Middle frontal gyrus (tissue), 1 donor: Measurements from ENCODE around the gene OR9A2.
A peak's percentile ranks its signal among the peaks of the same experiment; 100 is the strongest.
"Not testable (repeated sequence)": the region's sequence is repeated elsewhere in the genome, so short reads cannot be mapped to it uniquely, and the experiment has no call there.

Source experiments
- DNase-seq: peaks from one replicate; pipeline ENCODE4 v3.0.0-alpha.2; 2015; ENCODE audit warnings: low spot score; ENCODE audit errors: extremely low spot score

Gene OR9A2

GRCh38 chr7:143023047-143023446, 3.9 kb downstream of the OR9A2 start:
- DNase-seq, result no peak

DNA sequence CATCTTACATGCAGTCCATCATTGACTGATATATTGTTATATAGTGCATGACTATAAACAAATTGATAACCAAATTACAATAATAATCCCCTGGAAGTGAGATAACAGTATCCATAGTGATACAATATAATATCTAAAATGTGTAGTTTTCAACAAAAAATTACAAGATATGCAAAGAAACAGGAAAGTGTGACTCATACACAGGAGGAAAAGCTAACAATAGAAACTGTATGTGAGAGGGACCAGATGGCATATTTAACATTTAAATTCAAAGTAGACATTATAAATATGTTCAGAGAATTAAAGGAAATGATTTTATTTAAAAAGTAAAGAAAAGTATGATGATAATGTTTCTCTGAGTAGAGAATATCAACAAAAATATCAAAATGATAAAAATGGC, 8.0 kb downstream of the OR9A2 start:
- no peak for DNase-seq

- DNase-seq, result no peak
Measured at GRCh38 chr7:143016996-143017395, 9.9 kb downstream of the OR9A2 start.

DNA sequence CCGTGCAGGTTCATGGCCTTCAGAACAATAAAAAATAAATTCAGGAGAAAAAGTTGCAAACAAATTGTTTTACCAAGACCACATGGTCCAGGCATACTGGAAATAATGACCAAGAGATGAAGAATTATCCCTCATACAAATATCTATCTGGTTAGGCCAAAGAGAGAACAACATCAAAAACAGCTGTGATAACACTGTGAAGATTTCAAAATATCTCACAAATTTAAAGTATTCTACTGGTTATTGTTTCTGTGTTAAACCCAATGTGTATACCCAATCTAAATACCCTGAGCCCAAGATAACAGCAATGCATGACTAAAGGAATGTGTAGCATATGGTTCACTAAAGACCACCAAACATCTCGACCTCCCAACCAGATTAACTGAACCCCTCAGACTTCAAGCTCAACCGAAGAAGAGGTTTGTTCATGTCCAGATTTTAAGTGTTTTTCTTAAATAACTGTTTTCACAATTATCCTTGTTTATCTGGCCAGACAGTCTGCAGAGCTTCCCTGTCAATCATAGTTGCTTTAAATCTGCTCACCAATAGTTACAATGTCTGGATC, 10.9 kb downstream of the OR9A2 start:
- DNase-seq, result no peak

GRCh38 chr7:143015084-143015483, 11.8 kb downstream of the OR9A2 start:
- no peak for DNase-seq

DNA sequence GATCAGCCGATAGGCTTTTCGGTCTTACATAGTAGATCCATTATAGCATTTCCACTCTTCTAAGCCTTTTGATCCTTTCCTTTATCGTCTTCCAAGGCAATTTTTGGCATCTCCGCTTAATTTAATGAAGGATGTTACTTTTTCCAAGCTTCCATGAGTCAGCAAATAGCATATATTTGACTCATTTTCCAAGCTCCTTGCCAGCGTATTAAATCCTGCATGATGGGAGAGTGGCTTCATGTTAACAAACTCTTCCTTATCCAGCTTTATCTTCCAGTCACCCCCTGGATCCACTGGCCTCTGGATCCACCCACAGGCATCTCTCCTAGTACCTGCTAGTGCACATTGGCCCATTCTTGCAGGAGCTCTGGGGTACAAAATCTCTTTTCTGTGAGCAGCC, 13.0 kb downstream of the OR9A2 start:
- DNase-seq, result no peak

DNA sequence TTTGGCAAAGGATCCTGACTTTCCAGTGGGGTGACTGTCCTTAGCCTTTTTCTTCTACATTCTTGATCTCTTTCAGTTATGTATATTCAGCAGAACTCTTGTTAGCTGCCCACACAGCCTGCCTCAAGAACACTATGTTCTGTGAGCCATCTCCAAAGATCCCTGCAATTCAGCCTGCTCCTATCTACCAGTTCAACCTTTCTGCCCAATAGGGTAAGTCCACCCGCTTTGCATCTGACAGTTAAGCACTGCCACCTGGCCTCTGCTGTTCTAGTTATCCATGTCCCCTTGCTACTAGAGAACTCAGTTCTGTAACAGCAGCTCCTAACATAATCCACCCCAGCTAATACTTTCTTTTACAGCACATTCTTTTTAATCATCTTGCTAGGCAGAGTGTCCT, 13.5 kb downstream of the OR9A2 start:
- no peak for DNase-seq

GRCh38 chr7:143012409-143012808, 14.5 kb downstream of the OR9A2 start:
- no peak for DNase-seq

DNA sequence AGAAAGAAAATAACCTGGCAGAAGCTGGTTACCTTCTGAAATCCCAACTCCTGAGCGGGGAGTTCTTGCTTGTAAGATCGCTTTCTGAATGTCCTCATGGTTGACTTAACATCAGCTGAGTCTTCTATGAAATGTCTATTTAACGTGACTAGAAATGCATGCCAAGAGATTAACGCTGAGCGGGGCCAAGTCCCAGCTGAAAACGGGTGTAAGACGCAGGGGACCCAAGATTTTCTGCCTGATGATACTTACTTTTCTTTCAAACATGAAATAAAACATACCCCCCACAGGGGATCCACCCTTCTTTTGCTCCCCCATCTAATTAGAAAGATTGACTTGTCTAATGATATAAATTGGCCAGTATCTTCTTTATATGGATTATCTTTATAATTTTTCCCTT, 14.9 kb downstream of the OR9A2 start:
- no peak for DNase-seq

DNA sequence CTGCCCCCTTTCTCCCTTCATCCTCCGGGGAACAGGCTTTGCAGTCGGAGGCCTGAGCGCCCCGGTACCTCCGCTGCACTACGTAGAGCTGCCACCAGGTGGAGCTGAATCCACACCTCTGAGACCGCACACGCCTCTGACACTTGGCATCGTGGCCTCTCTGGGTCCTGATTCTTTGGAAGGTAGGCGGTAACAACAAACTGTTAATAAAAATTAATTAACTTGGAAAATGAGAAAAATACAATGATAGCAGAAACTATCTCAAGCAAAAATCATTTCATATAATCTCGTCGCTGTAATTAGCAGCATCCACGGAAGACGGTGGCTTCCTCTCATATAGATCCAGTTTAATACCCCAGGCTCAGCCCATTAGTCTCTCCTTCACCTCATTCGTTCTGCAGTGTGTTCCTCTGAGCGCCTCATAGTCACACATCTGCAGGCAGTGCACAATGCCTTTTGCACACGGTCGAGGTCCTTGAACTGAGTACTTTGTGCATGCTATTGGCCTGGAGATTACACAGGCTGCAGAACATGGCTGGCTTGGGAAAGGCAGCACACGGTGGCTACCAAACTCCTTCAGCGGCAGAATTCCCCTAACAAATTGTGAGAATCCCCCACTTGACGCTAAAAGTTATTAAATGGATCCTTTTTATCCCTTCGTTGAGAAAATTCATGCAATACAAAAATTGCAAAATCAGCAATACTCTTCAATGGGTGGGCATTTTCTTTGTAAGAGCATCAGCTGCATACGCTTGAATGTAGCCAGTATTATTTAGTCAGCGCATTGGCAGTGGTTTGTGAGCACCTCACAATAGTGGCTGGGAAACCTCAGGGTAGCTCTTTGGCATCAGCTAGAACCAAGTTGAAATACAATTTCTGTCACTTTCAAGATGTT, 18.7 kb downstream of the OR9A2 start:
- peak; percentile 58 for DNase-seq

GRCh38 chr7:143005632-143006260, 21.2 kb downstream of the OR9A2 start:
- DNase-seq, result no peak

- no peak for DNase-seq
Measured at GRCh38 chr7:143003393-143004051, 23.4 kb downstream of the OR9A2 start.

- no peak for DNase-seq
Measured at GRCh38 chr7:143002898-143003297, 24.0 kb downstream of the OR9A2 start.

DNA sequence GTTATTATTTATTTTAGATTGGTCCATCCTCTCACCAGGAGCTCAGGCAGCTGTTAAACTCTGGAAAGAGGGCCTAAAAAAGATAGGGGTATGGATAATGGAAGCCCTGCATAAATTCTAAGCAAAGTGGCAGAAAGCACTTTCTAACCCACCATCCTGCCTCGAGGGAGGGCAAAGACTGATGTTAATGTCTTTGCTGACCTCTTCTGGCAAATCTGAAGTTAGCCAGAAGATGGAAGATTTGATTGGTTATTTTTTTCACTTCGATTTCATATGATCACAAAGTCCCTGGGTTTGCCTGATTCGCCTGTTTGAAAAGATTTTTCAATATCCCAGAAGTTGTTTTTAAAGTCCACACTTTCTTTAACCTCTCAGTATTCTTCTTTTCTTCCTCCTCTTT, 24.8 kb downstream of the OR9A2 start:
- no peak for DNase-seq

DNA sequence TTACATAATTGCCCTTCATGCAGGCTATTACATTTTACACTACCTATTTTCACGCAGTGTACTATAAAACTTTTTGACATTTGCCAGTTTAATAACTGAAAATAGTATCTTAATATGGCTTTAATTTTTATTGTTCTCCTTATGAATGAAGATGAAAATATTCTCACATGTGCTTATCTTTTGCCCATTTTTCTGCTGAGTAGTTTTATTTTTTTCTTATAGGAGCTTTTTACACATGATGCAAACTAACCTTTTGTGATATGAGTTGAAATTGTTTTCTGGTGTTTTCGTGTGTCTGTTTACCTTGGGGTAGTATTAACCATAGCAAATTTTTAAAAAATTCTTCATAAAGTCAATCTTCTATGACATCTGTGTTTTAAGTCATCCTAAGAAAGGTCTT, 26.3 kb downstream of the OR9A2 start:
- no peak for DNase-seq

- no peak for DNase-seq
Measured at GRCh38 chr7:142999793-143000192, 27.1 kb downstream of the OR9A2 start.

GRCh38 chr7:142998966-142999365, 28.0 kb downstream of the OR9A2 start:
- no peak for DNase-seq

DNA sequence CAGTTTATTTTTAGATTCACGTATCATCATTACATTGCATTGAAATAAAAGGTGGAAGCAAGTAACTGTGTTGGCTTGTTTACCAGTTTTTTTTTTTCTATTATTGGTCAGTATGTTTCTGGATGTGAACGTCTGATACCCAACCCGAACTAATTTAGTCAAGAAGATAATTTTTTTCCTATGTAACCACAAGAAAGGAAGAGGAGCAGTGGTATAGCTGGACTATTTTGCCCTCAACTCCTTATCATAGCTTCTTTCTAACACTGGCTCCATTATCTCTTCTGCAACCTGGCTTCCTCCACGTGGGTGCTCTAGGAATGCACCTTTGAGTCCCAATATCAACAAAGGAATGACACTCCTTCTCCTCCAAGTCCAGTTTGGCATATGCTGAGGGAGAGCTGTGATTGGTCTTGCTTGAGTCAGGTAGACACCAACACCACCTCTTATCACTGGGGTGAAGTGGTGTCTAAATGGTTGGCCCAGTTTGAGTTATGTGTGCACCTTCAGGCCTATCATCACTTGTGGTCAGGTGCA, 29.4 kb downstream of the OR9A2 start:
- DNase-seq, result no peak

GRCh38 chr7:142992427-142992826, 34.5 kb downstream of the OR9A2 start:
- DNase-seq, result no peak

- no peak for DNase-seq
Measured at GRCh38 chr7:142984297-142984696, 42.6 kb downstream of the OR9A2 start.

DNA sequence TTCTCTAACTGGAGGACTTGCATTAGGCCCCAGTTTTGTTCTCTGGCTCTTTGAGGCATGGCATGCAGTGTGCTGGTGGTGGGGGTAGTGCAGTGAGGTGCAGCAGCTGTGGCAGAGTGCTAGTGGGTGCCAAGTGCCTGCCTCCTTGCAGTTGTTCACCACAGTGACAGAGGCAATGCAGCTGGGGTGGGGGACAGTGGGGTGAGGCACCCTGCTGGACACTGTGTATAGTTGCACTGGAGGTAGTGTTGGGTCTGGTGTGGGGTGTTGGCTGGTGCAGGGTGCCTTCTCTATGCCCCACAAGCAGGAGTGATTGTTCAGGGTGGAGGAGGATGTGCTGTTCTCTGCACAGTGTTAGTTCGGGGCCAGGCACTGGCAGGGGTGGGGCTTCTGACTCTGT, 43.1 kb downstream of the OR9A2 start:
- no peak for DNase-seq

DNA sequence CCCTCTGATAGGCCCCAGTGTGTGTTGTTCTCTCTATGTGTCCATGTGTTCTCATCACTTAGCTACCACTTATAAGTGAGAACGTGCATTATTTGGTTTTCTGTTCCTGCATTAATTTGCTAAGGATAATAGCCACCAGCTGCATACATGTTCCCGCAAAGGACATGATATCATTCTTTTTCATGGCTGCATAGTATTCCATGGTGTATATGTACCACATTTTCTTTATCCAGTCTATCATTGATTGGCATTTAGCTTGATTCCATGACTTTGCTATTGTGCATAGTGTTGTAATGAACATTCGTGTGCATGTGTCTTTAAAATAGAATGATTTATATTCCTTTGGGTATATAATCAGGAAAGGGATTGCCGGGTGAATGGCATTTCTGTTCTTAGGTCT, 48.5 kb downstream of the OR9A2 start:
- DNase-seq, result not testable (repeated sequence)
